HEK293 (cell line): ENCODE results near the gene FTH1.

Source experiments
- CTCF ChIP-seq: fragments of 450-650 bp; formaldehyde crosslinking; IDR thresholded peaks from 2 replicates; pipeline ENCODE4 v1.5.1; 2016; ENCODE audit warnings: missing biosample characterization, missing genetic modification characterization
- MEIS1 ChIP-seq: sonication (generic); formaldehyde crosslinking; IDR thresholded peaks from 2 replicates; pipeline ENCODE4 v1.8.1; 2022; ENCODE audit warnings: missing genetic modification reagents, mild to moderate bottlenecking, borderline replicate concordance
- ZBTB44 ChIP-seq: fragments of 450-650 bp; IDR thresholded peaks from 2 replicates; pipeline ENCODE4 v1.5.1; 2018; ENCODE audit warnings: missing biosample characterization, mild to moderate bottlenecking, missing genetic modification characterization
- ZNF133 ChIP-seq: fragments of 450-650 bp; formaldehyde crosslinking; IDR thresholded peaks from 2 replicates; pipeline ENCODE4 v1.5.1; 2016; ENCODE audit warnings: missing biosample characterization, missing genetic modification characterization
- ZNF2 ChIP-seq: fragments of 450-650 bp; formaldehyde crosslinking; IDR thresholded peaks from 2 replicates; pipeline ENCODE4 v1.5.1; 2016; ENCODE audit warnings: missing biosample characterization, missing genetic modification characterization
- ZNF639 ChIP-seq: fragments of 450-650 bp; formaldehyde crosslinking; IDR thresholded peaks from 2 replicates; pipeline ENCODE4 v1.5.1; 2016; ENCODE audit warnings: missing biosample characterization, missing genetic modification characterization

- no peak for TF ChIP-seq CTCF (tag by site-specific recombination)
- no peak for TF ChIP-seq ZNF2
- TF ChIP-seq ZNF133 (tag by site-specific recombination) = no peak
- TF ChIP-seq MEIS1 = no peak
- no peak for TF ChIP-seq ZBTB44 (tag by site-specific recombination)
- TF ChIP-seq ZNF639 = no peak
These were observed 10.2 kb downstream of the FTH1 start for GRCh38 chr11:61957021-61957770.
